Left ventricle myocardium inferior (tissue), 1 donor: ENCODE results near the gene PGM1. TPM values are rescaled to one million over a fixed set of nuclear protein-coding genes. Genes with fewer than 3 reads are reported as not detected.

Experiments used
- DNase-seq: peaks from one replicate; pipeline ENCODE4 v3.0.0-alpha.2; 2020
- H3K27ac ChIP-seq: fragments of 200-600 bp; replicated peaks from 2 replicates; pipeline ENCODE4 v1.8.0; 2021
- H3K27me3 ChIP-seq: fragments of 200-600 bp; 2 replicates; pipeline ENCODE4 v1.8.0; 2021; ENCODE audit warnings: low read depth
- H3K36me3 ChIP-seq: fragments of 200-600 bp; 2 replicates; pipeline ENCODE4 v1.8.0; 2021
- H3K4me1 ChIP-seq: fragments of 200-600 bp; 2 replicates; pipeline ENCODE4 v1.8.0; 2021
- H3K4me3 ChIP-seq: fragments of 200-600 bp; 2 replicates; pipeline ENCODE4 v1.8.0; 2021; ENCODE audit warnings: mild to moderate bottlenecking, moderate library complexity
- H3K9me3 ChIP-seq: fragments of 200-600 bp; replicated peaks from 2 replicates; pipeline ENCODE4 v1.8.0; 2021
- CTCF ChIP-seq: fragments of 200-600 bp; IDR thresholded peaks from 2 replicates; pipeline ENCODE4 v1.8.0; 2021; ENCODE audit warnings: antibody characterized with exemption, mild to moderate bottlenecking, borderline replicate concordance
- intact Hi-C: fragments of 100-400 bp; cut with micrococcal nuclease; formaldehyde crosslinking; loops from one replicate; pipeline ENCODE4 v1.11.0; 2022
- total RNA-seq: library from RNA; stranded (reverse); fragmentation: NEBNext Ultra II Directional; extraction: Animal tissue kit (Norgen Biotek cat#: 25700); gene quantifications from one replicate; pipeline ENCODE4 v1.2.1, GENCODE V29; 2021
- donor health status: DM: no; HTN: yes; CAD: no; lungs with severe emphysema.

Gene PGM1
- total RNA-seq, 1 donor from 2014 or later: 280 TPM

DNA sequence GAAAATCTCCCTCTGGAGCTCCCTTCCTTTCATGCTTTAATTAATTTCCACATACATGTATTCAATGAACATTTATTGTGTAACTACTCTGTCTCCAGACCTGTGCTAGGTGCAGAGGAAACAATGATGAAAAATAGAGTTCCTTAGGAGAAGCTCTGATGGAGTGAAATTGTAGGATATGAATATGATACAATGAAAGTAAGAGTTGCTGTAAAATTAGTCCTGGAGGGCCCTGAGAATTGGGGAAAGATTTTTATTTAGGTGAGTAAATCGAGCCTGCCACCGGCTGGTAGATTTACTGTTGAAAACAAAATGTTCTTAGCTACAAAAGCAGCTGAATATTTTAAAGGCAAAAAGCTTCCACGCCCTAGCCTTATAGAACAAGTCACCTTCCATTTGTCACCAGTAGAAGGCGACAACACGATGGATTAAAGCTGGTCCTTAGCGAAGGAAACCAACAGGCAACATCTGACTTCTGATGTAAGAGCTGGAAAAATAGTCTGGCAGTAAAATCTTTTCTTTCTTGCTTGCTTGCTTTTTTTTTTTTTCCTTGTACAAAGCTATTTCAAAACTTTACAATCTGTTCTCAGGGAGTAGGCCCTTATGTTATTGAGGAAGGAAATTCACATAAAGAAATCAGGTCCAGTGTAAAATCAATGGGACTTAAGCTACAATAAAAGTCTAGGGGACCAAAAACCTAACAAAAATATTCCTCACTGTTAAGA is 98.7 kb downstream of the PGM1 start:
- TF ChIP-seq CTCF: peak; percentile 77
- DNase-seq: no peak
- Histone ChIP-seq H3K36me3 (no peaks in the 10 kb centered on the region), H3K9me3 (no peaks in the 10 kb centered on the region), H3K27ac (peak overlapping the region; percentile 49), H3K4me3 (no peak overlapping the region), H3K27me3 (no peaks in the 10 kb centered on the region), H3K4me1 (peaks cover 24% of the 10 kb centered on the region)
- intact Hi-C loops: loop anchor here (10.0 kb wide), 1 partner anchor 443 kb away; no protein-coding TSS in a partner anchor

GRCh38 chr1:63693944-63694571 is 100.8 kb downstream of the PGM1 start:
- DNase-seq: no peak
- Histone ChIP-seq H3K27ac (no peak overlapping the region), H3K4me3 (no peak overlapping the region), H3K4me1 (peaks cover 35% of the 10 kb centered on the region), H3K9me3 (no peaks in the 10 kb centered on the region), H3K27me3 (no peaks in the 10 kb centered on the region), H3K36me3 (no peaks in the 10 kb centered on the region)
- intact Hi-C loops: loop anchor here (10.0 kb wide), 1 partner anchor 441 kb away; no protein-coding TSS in a partner anchor
- TF ChIP-seq CTCF: no peak

GRCh38 chr1:63698001-63698838 is 105.0 kb downstream of the PGM1 start:
- H3K27me3 ChIP-seq: no peaks in the 10 kb centered on the region
- no peak overlapping the region for H3K4me3 ChIP-seq
- H3K9me3 ChIP-seq: no peaks in the 10 kb centered on the region
- peak overlapping the region; percentile 90 for H3K27ac ChIP-seq
- intact Hi-C loops: loop anchor here (10.0 kb wide), 1 partner anchor 437 kb away; no protein-coding TSS in a partner anchor
- TF ChIP-seq CTCF: no peak
- no peaks in the 10 kb centered on the region for H3K36me3 ChIP-seq
- peaks cover 53% of the 10 kb centered on the region for H3K4me1 ChIP-seq
- DNase-seq: peak; percentile 63

DNA sequence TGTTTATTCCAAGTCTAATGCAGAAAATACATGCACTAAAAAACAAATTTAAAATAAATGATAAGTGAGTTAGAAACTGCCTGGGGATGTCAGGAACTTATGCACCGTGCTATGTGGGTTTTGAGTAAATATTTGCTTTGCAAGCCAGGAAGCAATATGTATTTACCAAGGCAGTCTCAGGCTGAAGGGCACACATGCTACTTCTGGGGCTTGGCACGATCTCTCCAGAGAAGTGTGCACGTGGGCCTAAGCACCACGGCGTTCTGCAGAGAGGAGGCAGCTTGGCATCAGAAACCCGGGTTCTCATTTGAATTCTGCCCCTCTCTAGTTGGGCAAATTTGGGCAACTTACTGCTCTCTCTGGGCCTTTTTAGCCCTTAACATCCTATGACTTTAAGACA is 108.0 kb downstream of the PGM1 start:
- Histone ChIP-seq H3K27ac (peak overlapping the region; percentile 62), H3K4me1 (peaks cover 41% of the 10 kb centered on the region), H3K27me3 (no peaks in the 10 kb centered on the region), H3K36me3 (no peaks in the 10 kb centered on the region), H3K9me3 (no peaks in the 10 kb centered on the region), H3K4me3 (no peak overlapping the region)
- DNase-seq: peak; percentile 35
- intact Hi-C loops: no loop called here
- TF ChIP-seq CTCF: peak; percentile 17

- H3K4me1 ChIP-seq: peaks cover 31% of the 10 kb centered on the region
- H3K27ac ChIP-seq: no peak overlapping the region
- no peaks in the 10 kb centered on the region for H3K27me3 ChIP-seq
- no peak for DNase-seq
- no peak overlapping the region for H3K4me3 ChIP-seq
- intact Hi-C loops: no loop called here
- TF ChIP-seq CTCF: no peak
- H3K36me3 ChIP-seq: no peaks in the 10 kb centered on the region
- no peaks in the 10 kb centered on the region for H3K9me3 ChIP-seq
Observed at GRCh38 chr1:63703701-63704107, 110.5 kb downstream of the PGM1 start.
